Kidney glomerular epithelial cell (primary cell): ENCODE measurements around the gene AHCYL2.
"Not testable (repeated sequence)": the region's sequence is repeated elsewhere in the genome, so short reads cannot be mapped to it uniquely, and the experiment has no call there.

ENCODE experiments used
- DNase-seq: peaks from one replicate; lab custom pipeline; 2025; lab: John Stamatoyannopoulos, UW

The AHCYL2 gene

GRCh38 chr7:129209067-129209926, 15.5 kb upstream of the AHCYL2 start:
- DNase-seq = no peak

- peak; percentile 25 for DNase-seq
These were observed 14.4 kb upstream of the AHCYL2 start for GRCh38 chr7:129210256-129210988.

GRCh38 chr7:129210989-129211312, 13.9 kb upstream of the AHCYL2 start:
- no peak for DNase-seq

DNA sequence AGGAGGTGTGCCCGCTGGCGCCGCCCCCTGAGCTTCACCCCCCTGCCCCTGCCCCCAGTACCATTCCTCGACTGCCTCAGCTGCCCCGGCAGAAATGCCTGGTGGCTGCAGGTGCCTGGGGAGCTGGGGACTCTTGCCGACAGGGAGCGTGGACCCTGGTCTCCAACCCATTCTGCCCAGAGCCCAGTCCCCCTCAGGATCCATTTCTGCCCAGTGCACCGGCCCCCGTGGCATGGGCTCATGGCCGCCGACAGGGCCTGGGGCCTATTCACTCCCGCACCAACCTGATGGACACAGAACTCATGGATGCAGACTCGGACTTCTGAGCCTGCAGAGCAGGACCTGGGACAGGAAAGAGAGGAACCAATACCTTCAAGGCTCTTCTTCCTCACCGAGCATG, 12.7 kb upstream of the AHCYL2 start:
- DNase-seq = no peak

GRCh38 chr7:129212596-129212995, 12.2 kb upstream of the AHCYL2 start:
- no peak for DNase-seq

- DNase-seq = no peak
These were observed 11.0 kb upstream of the AHCYL2 start for GRCh38 chr7:129213828-129214227.

DNA sequence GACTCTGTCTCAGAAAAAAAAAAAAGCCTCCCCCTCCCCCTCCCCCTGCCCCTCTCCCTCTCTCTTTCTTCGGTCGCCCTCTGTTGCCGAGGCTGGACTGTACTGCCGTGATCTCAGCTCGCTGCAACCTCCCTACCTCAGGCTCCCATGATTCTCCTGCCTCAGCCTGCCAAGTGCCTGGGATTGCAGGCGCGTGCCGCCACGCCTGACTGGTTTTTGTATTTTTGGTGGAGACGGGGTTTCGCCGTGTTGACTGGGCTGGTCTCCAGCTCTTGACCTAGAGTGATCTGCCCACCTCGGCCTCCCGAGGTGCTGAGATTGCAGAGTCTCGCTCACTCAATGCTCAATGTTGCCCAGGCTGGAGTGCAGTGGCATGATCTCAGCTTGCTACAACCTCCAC, 9.1 kb upstream of the AHCYL2 start:
- not testable (repeated sequence) for DNase-seq

DNA sequence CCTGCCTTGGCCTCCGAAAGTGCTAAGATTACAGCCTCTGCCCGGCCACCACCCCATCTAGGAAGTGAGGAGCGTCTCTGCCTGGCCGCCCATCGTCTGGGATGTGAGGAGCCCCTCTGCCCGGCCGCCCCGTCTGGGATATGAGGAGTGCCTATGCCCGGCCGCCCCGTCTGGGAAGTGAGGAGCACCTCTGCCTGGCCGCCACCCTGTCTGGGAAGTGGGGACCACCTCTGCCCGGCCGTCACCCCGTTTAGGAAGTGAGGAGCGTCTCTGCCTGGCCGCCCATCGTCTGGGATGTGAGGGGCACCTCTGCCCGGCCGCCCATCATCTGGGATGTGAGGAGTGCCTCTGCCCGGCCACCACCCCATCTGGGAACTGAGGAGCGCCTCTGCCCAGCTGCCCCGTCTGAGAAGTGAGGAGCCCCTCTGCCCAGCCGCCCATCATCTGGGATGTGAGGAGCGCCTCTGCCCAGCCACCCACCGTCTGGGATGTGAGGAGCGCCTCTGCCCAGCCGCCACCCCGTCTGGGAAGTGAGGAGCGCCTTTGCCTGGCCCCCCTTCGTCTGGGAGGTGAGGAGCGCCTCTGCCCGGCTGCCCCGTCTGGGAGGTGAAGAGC, 8.6 kb upstream of the AHCYL2 start:
- not testable (repeated sequence) for DNase-seq

- not testable (repeated sequence) for DNase-seq
These were observed 7.9 kb upstream of the AHCYL2 start for GRCh38 chr7:129216821-129217416.

GRCh38 chr7:129218514-129219062, 6.2 kb upstream of the AHCYL2 start:
- DNase-seq = peak; percentile 81

GRCh38 chr7:129219166-129219565, 5.7 kb upstream of the AHCYL2 start:
- DNase-seq = not testable (repeated sequence)

GRCh38 chr7:129222064-129222463, 2.8 kb upstream of the AHCYL2 start:
- no peak for DNase-seq

- DNase-seq = peak; percentile 33
These were observed 538 bp downstream of the AHCYL2 start for GRCh38 chr7:129225206-129225930.

DNA sequence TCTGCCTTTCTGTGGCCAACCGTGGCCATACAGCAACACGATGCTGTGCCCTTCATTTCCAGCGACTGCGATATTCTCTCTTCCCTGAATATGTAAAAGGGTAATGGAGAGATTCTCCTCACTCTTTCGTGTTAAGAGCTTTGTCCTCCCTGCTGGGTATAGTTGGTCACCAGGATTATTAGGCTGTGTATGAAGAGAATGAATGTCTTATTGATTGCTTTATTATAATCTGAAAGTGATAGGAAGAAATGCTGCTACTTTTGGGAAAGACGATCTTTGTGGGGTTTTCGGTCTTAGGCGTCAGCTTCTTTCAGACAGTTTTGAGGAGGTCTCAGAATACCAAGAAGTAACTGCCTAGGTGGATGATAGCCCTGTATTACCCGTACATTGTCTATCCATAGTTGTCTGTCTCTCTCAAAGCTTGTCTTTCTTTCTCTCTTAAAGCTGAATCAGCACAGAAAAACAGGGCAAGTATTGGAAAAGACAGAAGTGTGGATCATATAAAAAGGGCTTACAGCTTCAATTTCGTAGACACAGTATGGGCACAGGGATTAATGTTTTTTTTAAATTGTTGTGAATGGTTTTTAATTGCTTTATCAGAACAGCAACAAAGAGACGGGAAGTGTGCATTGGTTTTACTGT, 1.2 kb downstream of the AHCYL2 start:
- DNase-seq = no peak

- no peak for DNase-seq
These were observed 3.1 kb downstream of the AHCYL2 start for GRCh38 chr7:129227646-129228578.

- no peak for DNase-seq
These were observed 3.8 kb downstream of the AHCYL2 start for GRCh38 chr7:129228633-129229032.

DNA sequence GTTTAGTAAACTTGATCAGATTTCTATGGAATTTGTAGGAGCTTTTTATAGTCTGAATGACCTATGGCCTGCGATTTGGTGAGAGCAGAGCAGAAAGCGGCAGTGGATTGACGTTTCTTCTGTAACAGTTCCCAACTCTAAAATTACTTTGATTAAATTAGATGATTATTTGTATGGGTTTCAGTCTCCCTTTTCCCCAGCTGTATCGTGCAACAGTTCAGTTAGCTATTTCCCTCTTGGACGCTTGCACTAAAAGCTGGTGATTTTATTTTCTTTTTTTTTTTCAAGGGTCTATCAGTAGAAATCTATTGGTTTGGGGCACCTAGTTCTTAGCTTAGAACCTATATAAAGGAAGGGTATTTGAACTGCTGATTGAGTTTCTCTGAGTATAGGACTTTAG, 6.8 kb downstream of the AHCYL2 start:
- DNase-seq = no peak

DNA sequence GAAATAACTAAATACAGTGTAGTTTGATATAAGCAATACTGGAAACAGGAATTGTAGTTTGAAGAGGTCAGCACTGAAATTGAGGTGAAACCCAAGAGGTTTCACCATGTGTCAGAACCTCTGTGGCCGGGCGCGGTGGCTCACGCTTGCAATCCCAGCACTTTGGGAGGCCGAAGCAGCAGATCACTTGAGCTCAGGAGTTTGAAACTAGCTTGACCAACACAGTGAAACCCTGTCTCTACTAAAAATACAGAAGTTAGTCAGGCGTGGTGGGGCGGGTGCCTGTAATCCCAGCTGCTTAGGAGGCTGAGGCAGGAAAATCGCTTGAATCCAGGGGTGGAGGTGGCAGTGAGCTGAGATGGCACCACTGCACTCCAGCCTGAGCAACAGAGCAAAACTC, 13.7 kb downstream of the AHCYL2 start:
- no peak for DNase-seq

GRCh38 chr7:129240119-129240820, 15.4 kb downstream of the AHCYL2 start:
- DNase-seq = peak; percentile 64
